C4-2B (cell line): ENCODE measurements around the gene GPR158.

Experiments
- H3K27ac ChIP-seq: fragments of 450-650 bp; 2 replicates; pipeline ENCODE4 v1.5.1; 2017
- ZFX ChIP-seq: fragments of 450-650 bp; IDR thresholded peaks from 2 replicates; pipeline ENCODE4 v1.6.1; 2017
- TF ChIP-seq, protein P1 (sequence below): fragments of 450-650 bp; conservative IDR thresholded peaks from 2 replicates; pipeline ENCODE4 v1.5.1; 2017; ENCODE audit warnings: mild to moderate bottlenecking

The GPR158 gene

DNA sequence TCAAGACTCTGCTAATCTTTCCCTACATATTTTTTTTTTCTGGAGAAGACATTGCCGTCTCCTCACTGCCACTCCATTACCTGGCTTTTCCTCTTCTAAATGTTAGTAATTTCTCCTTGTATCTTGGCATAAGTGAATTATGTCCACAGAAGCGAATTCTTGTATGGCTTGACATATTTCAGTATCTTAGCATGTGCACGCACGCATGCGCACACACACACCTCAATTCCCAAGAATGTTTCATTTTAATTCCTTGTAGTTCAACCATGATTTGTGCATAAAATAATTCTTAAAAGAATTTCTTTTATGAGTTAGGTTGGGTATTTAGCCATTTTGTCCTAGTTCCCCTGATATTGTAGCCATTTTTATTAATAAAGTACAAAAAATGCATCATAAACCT is 458.0 kb downstream of the GPR158 start:
- TF ChIP-seq, protein P1, sequence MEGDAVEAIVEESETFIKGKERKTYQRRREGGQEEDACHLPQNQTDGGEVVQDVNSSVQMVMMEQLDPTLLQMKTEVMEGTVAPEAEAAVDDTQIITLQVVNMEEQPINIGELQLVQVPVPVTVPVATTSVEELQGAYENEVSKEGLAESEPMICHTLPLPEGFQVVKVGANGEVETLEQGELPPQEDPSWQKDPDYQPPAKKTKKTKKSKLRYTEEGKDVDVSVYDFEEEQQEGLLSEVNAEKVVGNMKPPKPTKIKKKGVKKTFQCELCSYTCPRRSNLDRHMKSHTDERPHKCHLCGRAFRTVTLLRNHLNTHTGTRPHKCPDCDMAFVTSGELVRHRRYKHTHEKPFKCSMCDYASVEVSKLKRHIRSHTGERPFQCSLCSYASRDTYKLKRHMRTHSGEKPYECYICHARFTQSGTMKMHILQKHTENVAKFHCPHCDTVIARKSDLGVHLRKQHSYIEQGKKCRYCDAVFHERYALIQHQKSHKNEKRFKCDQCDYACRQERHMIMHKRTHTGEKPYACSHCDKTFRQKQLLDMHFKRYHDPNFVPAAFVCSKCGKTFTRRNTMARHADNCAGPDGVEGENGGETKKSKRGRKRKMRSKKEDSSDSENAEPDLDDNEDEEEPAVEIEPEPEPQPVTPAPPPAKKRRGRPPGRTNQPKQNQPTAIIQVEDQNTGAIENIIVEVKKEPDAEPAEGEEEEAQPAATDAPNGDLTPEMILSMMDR: no peak
- TF ChIP-seq ZFX: no peak
- H3K27ac ChIP-seq: no peak overlapping the region

DNA sequence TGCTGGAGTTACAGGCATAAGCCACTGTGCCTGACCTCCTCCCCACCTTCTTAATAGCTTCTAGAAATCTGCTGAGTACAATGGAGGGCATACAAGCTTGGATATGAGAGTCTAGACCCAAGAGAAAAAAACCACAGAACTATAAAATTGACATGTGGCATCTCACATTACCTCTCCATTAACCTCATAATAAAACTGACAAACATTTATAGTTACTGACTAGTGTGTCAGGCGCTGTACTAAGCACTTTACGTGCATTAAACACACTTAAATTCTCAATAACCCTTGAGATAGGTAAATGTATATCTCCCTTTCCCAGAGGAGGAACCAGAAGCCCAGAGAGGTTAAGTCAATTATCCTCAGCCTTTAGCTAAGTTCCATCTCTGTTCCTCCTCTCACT is 458.7 kb downstream of the GPR158 start:
- no peak for TF ChIP-seq ZFX
- TF ChIP-seq, protein P1: no peak
- H3K27ac ChIP-seq: no peak overlapping the region

DNA sequence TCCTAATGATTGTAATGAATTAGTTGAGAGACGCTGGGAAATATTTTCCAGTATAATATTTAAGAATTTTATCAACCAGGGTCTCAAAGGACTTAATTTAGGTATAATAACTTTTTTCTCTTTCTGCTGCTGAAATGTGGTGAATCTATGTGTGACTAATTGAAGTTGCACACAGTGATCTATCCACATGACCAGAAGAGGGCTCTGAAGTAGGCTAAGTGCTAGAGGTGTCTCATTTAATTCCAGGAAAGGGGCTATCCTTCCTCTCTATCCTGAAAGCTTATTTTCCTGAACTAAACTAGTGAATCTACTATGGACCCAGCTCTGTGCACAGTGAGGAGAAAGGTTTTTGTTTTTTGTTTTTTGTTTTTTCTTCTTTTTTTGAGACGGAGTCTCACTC is 464.8 kb downstream of the GPR158 start:
- no peak overlapping the region for H3K27ac ChIP-seq
- no peak for TF ChIP-seq ZFX
- TF ChIP-seq, protein P1: peak; percentile 26

DNA sequence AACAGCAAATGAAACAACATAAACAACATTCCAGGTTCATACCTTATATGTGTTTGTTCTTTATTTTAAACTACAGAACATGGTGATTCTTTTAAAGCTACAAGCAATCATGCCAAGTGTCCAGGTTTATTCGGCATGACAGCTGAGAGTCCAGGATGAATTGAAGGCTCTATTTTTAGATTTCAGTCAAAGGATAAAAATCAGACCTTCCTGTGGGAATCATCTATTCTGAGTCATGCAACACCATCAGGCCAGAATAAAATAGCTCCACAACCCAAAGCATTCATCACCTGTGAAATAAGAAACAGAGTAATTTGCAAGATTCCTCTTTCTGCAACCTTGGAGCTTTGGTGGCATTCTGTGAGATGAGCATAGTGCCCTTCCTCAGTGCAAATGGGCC is 466.8 kb downstream of the GPR158 start:
- no peak overlapping the region for H3K27ac ChIP-seq
- no peak for TF ChIP-seq ZFX
- TF ChIP-seq, protein P1: no peak

DNA sequence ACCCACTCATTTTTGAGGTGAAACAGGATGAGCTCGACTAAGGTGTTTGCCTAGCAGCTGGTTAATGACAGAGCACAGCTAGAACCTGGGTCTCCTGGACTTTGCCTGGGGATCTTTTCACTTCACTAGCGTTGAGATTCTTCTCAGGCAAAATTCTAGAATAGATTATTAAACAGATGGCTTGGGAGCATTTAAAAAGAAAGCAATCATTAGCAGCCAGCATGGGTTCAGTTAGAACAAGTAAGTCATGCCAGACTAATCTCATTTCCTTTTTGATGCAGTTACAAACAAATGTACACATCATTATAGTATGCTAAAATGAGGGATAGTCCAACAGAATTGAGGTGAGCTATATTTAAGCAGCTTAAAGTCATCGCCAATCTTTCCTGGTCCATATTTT is 467.9 kb downstream of the GPR158 start:
- TF ChIP-seq, protein P1: no peak
- no peak for TF ChIP-seq ZFX
- no peak overlapping the region for H3K27ac ChIP-seq

DNA sequence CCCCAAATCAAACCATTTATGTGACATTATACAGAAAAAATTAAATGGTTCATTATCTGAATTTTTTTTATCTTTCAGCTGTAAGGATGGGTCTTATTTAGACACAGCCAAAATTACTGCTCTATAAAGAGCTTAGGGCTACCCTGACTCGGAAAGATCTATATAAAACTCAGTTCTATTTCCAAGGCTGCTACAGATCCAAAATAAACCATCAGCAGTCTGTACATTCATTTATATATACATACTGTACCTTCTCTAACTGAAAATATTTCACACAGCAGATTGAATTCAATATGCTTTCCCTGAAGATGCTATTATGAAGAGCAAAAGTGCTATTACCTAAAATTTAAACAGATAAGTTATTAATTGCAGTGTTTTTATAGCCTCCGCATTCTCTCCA is 471.6 kb downstream of the GPR158 start:
- H3K27ac ChIP-seq: no peak overlapping the region
- TF ChIP-seq, protein P1: no peak
- TF ChIP-seq ZFX: no peak

DNA sequence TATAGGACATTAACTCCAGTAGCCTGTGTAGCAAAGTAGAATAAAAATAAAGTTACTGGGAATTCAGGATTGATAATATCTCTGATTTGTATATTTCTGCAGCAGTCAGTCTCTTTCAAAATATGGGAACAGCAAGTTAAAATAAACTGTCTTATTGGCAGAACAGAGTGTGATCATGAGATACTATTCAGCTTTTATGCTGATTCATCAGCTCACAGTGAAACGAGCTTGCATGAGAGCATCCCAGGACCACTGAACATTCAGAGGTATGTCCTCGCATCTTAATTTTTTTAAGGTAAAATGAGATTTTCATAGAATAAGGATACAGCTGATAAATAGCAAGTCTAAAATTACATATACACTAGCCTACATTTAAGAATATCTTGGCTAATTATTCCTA is 476.7 kb downstream of the GPR158 start:
- H3K27ac ChIP-seq: no peak overlapping the region
- TF ChIP-seq, protein P1: no peak
- TF ChIP-seq ZFX: no peak
